Tibial nerve (tissue), 4 donors: ENCODE results near the gene SIRT3. TPM values are rescaled to one million over a fixed set of nuclear protein-coding genes. Genes with fewer than 3 reads are reported as not detected.

Source experiments
- DNase-seq, 2 donors: peaks; one replicate each; pipeline ENCODE4 v3.0.0-alpha.2; 2019; ENCODE audit warnings: low spot score in 2 of 2
- H3K27ac ChIP-seq, 4 donors: fragments of 200-600 bp; sonication (generic) in 3 of 4; one replicate each; pipeline ENCODE4 v1.5.1; 2017 to 2019; ENCODE audit warnings: mild to moderate bottlenecking in 1 of 4
- H3K27me3 ChIP-seq, 2 donors: fragments of 200-600 bp; sonication (generic) in 1 of 2; one replicate each; pipeline versions ENCODE4 v1.5.1 to v1.6.0; 2017 to 2019
- H3K36me3 ChIP-seq, 3 donors: fragments of 200-600 bp; sonication (generic); one replicate each; pipeline ENCODE4 v1.5.1; 2018 to 2019
- H3K4me1 ChIP-seq, 4 donors: fragments of 200-600 bp; sonication (generic) in 3 of 4; one replicate each; pipeline ENCODE4 v1.5.1; 2017 to 2019
- H3K4me3 ChIP-seq, 4 donors: fragments of 200-600 bp; sonication (generic) in 3 of 4; one replicate each; pipeline ENCODE4 v1.5.1; 2017 to 2019; ENCODE audit warnings: mild to moderate bottlenecking in 1 of 4, moderate library complexity in 1 of 4
- H3K9me3 ChIP-seq, 4 donors: fragments of 200-600 bp; sonication (generic) in 3 of 4; one replicate each; pipeline ENCODE4 v1.5.1; 2017 to 2019
- EP300 ChIP-seq, 2 donors: sonication (generic); formaldehyde crosslinking; IDR thresholded peaks; one replicate each; pipeline ENCODE4 v1.6.1; 2017; ENCODE audit warnings: antibody characterized with exemption in 2 of 2, mild to moderate bottlenecking in 1 of 2
- POLR2A ChIP-seq, 2 donors: fragments of 450-650 bp; IDR thresholded peaks; one replicate each; pipeline ENCODE4 v1.6.1; 2017; ENCODE audit warnings: antibody characterized with exemption in 2 of 2, mild to moderate bottlenecking in 2 of 2, moderate library complexity in 2 of 2
- WGBS, 2 donors: methylation state at CpG; one replicate each; pipeline ENCODE4 v1.1.5; 2018; 5-methylcytosine and 5-hydroxymethylcytosine counted together
- total RNA-seq, 4 donors: library from RNA; depleted of rRNA; stranded (reverse); fragments of >200 nt; gene quantifications; one replicate each; pipeline ENCODE4 v1.1.0, GENCODE V29; 2016
- TF ChIP-seq, protein P1 (sequence below), 5 experiments: fragments of 200-600 bp in 3 of 5; fragments of 450-650 bp in 2 of 5; sonication (generic) in 3 of 5; IDR thresholded peaks; one replicate each; pipeline ENCODE4 v1.5.1; 2016 to 2019; ENCODE audit warnings: antibody characterized with exemption in 5 of 5, mild to moderate bottlenecking in 3 of 5, moderate library complexity in 2 of 5

The SIRT3 gene
- total RNA-seq, 4 donors from 2014 or later: 14.9 to 23.4 (median 17.5) TPM

- Histone ChIP-seq H3K4me3 (no peak overlapping the region), H3K27ac (no peak overlapping the region), H3K4me1 (peaks cover 0 to 24% (median 10%) of the 10 kb centered on the region in 4 donors), H3K9me3 (no peaks in the 10 kb centered on the region), H3K27me3 (no peaks in the 10 kb centered on the region), H3K36me3 (peaks cover 0 to 25% (median 0%) of the 10 kb centered on the region in 3 donors)
- TF ChIP-seq EP300 (IDR thresholded peaks at IDR 0.05) (no peak), POLR2A (IDR thresholded peaks at IDR 0.05) (no peak)
- TF ChIP-seq, protein P1, sequence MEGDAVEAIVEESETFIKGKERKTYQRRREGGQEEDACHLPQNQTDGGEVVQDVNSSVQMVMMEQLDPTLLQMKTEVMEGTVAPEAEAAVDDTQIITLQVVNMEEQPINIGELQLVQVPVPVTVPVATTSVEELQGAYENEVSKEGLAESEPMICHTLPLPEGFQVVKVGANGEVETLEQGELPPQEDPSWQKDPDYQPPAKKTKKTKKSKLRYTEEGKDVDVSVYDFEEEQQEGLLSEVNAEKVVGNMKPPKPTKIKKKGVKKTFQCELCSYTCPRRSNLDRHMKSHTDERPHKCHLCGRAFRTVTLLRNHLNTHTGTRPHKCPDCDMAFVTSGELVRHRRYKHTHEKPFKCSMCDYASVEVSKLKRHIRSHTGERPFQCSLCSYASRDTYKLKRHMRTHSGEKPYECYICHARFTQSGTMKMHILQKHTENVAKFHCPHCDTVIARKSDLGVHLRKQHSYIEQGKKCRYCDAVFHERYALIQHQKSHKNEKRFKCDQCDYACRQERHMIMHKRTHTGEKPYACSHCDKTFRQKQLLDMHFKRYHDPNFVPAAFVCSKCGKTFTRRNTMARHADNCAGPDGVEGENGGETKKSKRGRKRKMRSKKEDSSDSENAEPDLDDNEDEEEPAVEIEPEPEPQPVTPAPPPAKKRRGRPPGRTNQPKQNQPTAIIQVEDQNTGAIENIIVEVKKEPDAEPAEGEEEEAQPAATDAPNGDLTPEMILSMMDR (IDR thresholded peaks at IDR 0.05): no peak
- 81 to 84% methylated on average over 20 of the region's 20 CpGs for WGBS, 2 donors
- no peak for DNase-seq
These were observed 3.2 kb downstream of the SIRT3 start for GRCh38 chr11:232783-233565.

- Histone ChIP-seq H3K4me3 (no peak overlapping the region), H3K27me3 (no peaks in the 10 kb centered on the region), H3K4me1 (peaks cover 0 to 13% (median 3%) of the 10 kb centered on the region in 4 donors), H3K27ac (no peak overlapping the region), H3K36me3 (peaks cover 0 to 25% (median 0%) of the 10 kb centered on the region in 3 donors), H3K9me3 (no peaks in the 10 kb centered on the region)
- TF ChIP-seq, protein P1 (IDR thresholded peaks at IDR 0.05): no peak
- TF ChIP-seq POLR2A (IDR thresholded peaks at IDR 0.05) (no peak), EP300 (IDR thresholded peaks at IDR 0.05) (no peak)
- WGBS, 2 donors: 93 to 95% methylated on average over 10 of the region's 10 CpGs
- DNase-seq: no peak
These were observed 5.7 kb downstream of the SIRT3 start for GRCh38 chr11:230431-230830.

DNA sequence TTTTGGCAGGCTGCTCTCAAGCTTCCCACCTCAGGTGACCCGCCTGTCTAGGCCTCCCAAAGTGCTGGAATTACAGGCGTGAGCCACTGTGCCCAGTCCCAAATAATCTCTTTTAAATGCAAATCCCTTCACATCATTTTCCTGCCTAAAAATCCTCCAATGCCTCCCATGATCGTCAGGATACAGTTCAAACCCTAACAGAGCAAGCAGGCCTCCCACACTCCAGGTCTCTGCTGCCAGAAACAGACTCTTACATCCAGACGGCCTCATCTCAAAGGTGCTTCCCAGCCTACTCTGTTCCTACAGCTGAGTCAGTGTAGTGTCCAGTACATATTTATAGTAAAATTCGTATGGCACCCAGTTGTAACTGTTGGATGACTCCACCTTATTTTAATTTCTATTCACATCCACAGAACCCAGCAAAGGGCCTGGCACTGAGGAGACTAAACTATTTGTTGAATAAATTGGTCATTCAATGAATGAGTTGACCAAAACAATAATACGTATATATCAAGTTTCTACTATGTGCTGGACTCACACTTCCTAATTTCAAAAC lies 8.2 kb downstream of the SIRT3 start:
- Histone ChIP-seq H3K9me3 (no peaks in the 10 kb centered on the region), H3K4me3 (no peak overlapping the region), H3K36me3 (peaks cover 0 to 37% (median 3%) of the 10 kb centered on the region in 3 donors), H3K27me3 (no peaks in the 10 kb centered on the region), H3K27ac (no peak overlapping the region), H3K4me1 (no peaks in the 10 kb centered on the region)
- TF ChIP-seq, protein P1 (IDR thresholded peaks at IDR 0.05): no peak
- TF ChIP-seq EP300 (IDR thresholded peaks at IDR 0.05) (no peak), POLR2A (IDR thresholded peaks at IDR 0.05) (no peak)
- WGBS, 2 donors: 76 to 80% methylated on average over 6 of the region's 6 CpGs
- DNase-seq: no peak

- no peak for DNase-seq
- Histone ChIP-seq H3K9me3 (no peaks in the 10 kb centered on the region), H3K36me3 (peaks cover 0 to 40% (median 3%) of the 10 kb centered on the region in 3 donors), H3K27ac (no peak overlapping the region), H3K27me3 (no peaks in the 10 kb centered on the region), H3K4me3 (no peak overlapping the region), H3K4me1 (no peaks in the 10 kb centered on the region)
- WGBS, 2 donors: 87 to 90% methylated on average over 10 of the region's 10 CpGs
- TF ChIP-seq EP300 (IDR thresholded peaks at IDR 0.05) (no peak), POLR2A (IDR thresholded peaks at IDR 0.05) (no peak)
- TF ChIP-seq, protein P1 (IDR thresholded peaks at IDR 0.05): no peak
These were observed 10.2 kb downstream of the SIRT3 start for GRCh38 chr11:225734-226453.
